OCI-LY3 (cell line): ENCODE measurements around the gene PIGU.

ENCODE experiments used
- CTCF ChIP-seq: fragments of 200-600, 300-600 bp; sonication (generic); IDR thresholded peaks from 2 replicates; pipeline ENCODE4 v1.5.1; 2014; ENCODE audit warnings: antibody characterized with exemption, low read length, low read depth
- EZH2phosphoT487 ChIP-seq: fragments of 200-600 bp; shearing (Covaris generic); IDR thresholded peaks from 2 replicates; pipeline ENCODE4 v1.6.1; 2018; ENCODE audit warnings: antibody characterized with exemption, mixed run types, low read depth

GRCh38 chr20:34713194-34713943 lies 36.5 kb upstream of the PIGU start:
- TF ChIP-seq CTCF (no peak), EZH2phosphoT487 (no peak)
